ENCODE measurements around the gene KCNH6.
A peak's percentile ranks its signal among the peaks of the same experiment; 100 is the strongest.

Gene KCNH6

GRCh38 chr17:63482509-63482908 is 40.6 kb upstream of the KCNH6 start:
- DNase-seq (no peak), ATAC-seq (no peak)
- no peak overlapping the region for H3K4me3 Mint-ChIP-seq
- peaks cover 25% of the 10 kb centered on the region for H3K27me3 Mint-ChIP-seq
- H3K9me3 Mint-ChIP-seq: no peaks in the 10 kb centered on the region
- H3K27ac Mint-ChIP-seq: peak overlapping the region in 1 of 2 donors; percentile 13
- peaks cover 14% of the 10 kb centered on the region for H3K4me1 Mint-ChIP-seq

GRCh38 chr17:63483038-63483437 is 40.1 kb upstream of the KCNH6 start:
- no peak overlapping the region for H3K27ac Mint-ChIP-seq
- no peaks in the 10 kb centered on the region for H3K9me3 Mint-ChIP-seq
- no peak for ATAC-seq
- DNase-seq: no peak
- H3K27me3 Mint-ChIP-seq: peaks cover 20% of the 10 kb centered on the region
- H3K4me3 Mint-ChIP-seq: no peak overlapping the region
- peaks cover 9% of the 10 kb centered on the region for H3K4me1 Mint-ChIP-seq

GRCh38 chr17:63483655-63484575 is 39.2 kb upstream of the KCNH6 start:
- no peak for ATAC-seq
- H3K27ac Mint-ChIP-seq: no peak overlapping the region
- H3K27me3 Mint-ChIP-seq: peaks cover 11% of the 10 kb centered on the region
- no peak for DNase-seq
- no peaks in the 10 kb centered on the region for H3K9me3 Mint-ChIP-seq
- H3K4me1 Mint-ChIP-seq: peaks cover 6% of the 10 kb centered on the region
- no peak overlapping the region for H3K4me3 Mint-ChIP-seq

- Mint-ChIP-seq H3K4me3 (no peak overlapping the region), H3K9me3 (no peaks in the 10 kb centered on the region), H3K27ac (no peak overlapping the region), H3K27me3 (no peaks in the 10 kb centered on the region), H3K4me1 (no peaks in the 10 kb centered on the region)
- DNase-seq (no peak), ATAC-seq (no peak)
Observed at GRCh38 chr17:63486317-63487013, 36.7 kb upstream of the KCNH6 start.

- no peak overlapping the region for H3K27ac Mint-ChIP-seq
- ATAC-seq (no peak), DNase-seq (no peak)
- H3K4me3 Mint-ChIP-seq: no peak overlapping the region
- no peaks in the 10 kb centered on the region for H3K4me1 Mint-ChIP-seq
- no peaks in the 10 kb centered on the region for H3K27me3 Mint-ChIP-seq
- no peaks in the 10 kb centered on the region for H3K9me3 Mint-ChIP-seq
Observed at GRCh38 chr17:63487014-63487339, 36.2 kb upstream of the KCNH6 start.

- ATAC-seq (no peak), DNase-seq (no peak)
- Mint-ChIP-seq H3K27ac (peak overlapping the region in 1 of 2 donors; percentile 66), H3K4me3 (no peak overlapping the region), H3K4me1 (no peaks in the 10 kb centered on the region), H3K27me3 (no peaks in the 10 kb centered on the region), H3K9me3 (no peaks in the 10 kb centered on the region)
Observed at GRCh38 chr17:63488851-63489250, 34.3 kb upstream of the KCNH6 start.

GRCh38 chr17:63489291-63489690 is 33.9 kb upstream of the KCNH6 start:
- H3K27me3 Mint-ChIP-seq: no peaks in the 10 kb centered on the region
- peak overlapping the region in 1 of 2 donors; percentile 66 for H3K27ac Mint-ChIP-seq
- ATAC-seq (no peak), DNase-seq (no peak)
- no peaks in the 10 kb centered on the region for H3K4me1 Mint-ChIP-seq
- H3K4me3 Mint-ChIP-seq: no peak overlapping the region
- no peaks in the 10 kb centered on the region for H3K9me3 Mint-ChIP-seq

GRCh38 chr17:63490329-63490728 is 32.8 kb upstream of the KCNH6 start:
- Mint-ChIP-seq H3K9me3 (no peaks in the 10 kb centered on the region), H3K27me3 (no peaks in the 10 kb centered on the region), H3K27ac (no peak overlapping the region), H3K4me3 (no peak overlapping the region), H3K4me1 (no peaks in the 10 kb centered on the region)
- no peak for DNase-seq
- no peak for ATAC-seq

- no peaks in the 10 kb centered on the region for H3K4me1 Mint-ChIP-seq
- no peak for DNase-seq
Observed at GRCh38 chr17:63490858-63491400, 32.2 kb upstream of the KCNH6 start.

GRCh38 chr17:63491413-63491812 is 31.7 kb upstream of the KCNH6 start:
- no peak overlapping the region for H3K27ac Mint-ChIP-seq
- no peaks in the 10 kb centered on the region for H3K4me1 Mint-ChIP-seq
- H3K9me3 Mint-ChIP-seq: no peaks in the 10 kb centered on the region
- H3K4me3 Mint-ChIP-seq: no peak overlapping the region
- no peaks in the 10 kb centered on the region for H3K27me3 Mint-ChIP-seq
- DNase-seq (no peak), ATAC-seq (no peak)

More at GRCh38 chr17:63490858-63491400, 32.2 kb upstream of the KCNH6 start:
- Mint-ChIP-seq H3K4me3 (no peak overlapping the region), H3K27me3 (no peaks in the 10 kb centered on the region), H3K9me3 (no peaks in the 10 kb centered on the region), H3K27ac (no peak overlapping the region)
- ATAC-seq: peak; percentile 13

- H3K4me1 Mint-ChIP-seq: no peaks in the 10 kb centered on the region
- no peaks in the 10 kb centered on the region for H3K9me3 Mint-ChIP-seq
- H3K27me3 Mint-ChIP-seq: no peaks in the 10 kb centered on the region
- no peak overlapping the region for H3K4me3 Mint-ChIP-seq
- H3K27ac Mint-ChIP-seq: no peak overlapping the region
- no peak for ATAC-seq
- DNase-seq: no peak
Observed at GRCh38 chr17:63491977-63492618, 31.1 kb upstream of the KCNH6 start.

- Mint-ChIP-seq H3K4me1 (no peaks in the 10 kb centered on the region), H3K27me3 (no peaks in the 10 kb centered on the region), H3K9me3 (no peaks in the 10 kb centered on the region), H3K4me3 (no peak overlapping the region), H3K27ac (no peak overlapping the region)
- no peak for ATAC-seq
- no peak for DNase-seq
Observed at GRCh38 chr17:63492940-63493339, 30.2 kb upstream of the KCNH6 start.

- no peaks in the 10 kb centered on the region for H3K9me3 Mint-ChIP-seq
- no peaks in the 10 kb centered on the region for H3K27me3 Mint-ChIP-seq
- no peak for DNase-seq
- no peak overlapping the region for H3K4me3 Mint-ChIP-seq
- no peaks in the 10 kb centered on the region for H3K4me1 Mint-ChIP-seq
- no peak for ATAC-seq
- H3K27ac Mint-ChIP-seq: no peak overlapping the region
Observed at GRCh38 chr17:63493411-63493810, 29.7 kb upstream of the KCNH6 start.

GRCh38 chr17:63494300-63494928 is 28.7 kb upstream of the KCNH6 start:
- DNase-seq: no peak
- no peaks in the 10 kb centered on the region for H3K9me3 Mint-ChIP-seq
- no peak overlapping the region for H3K27ac Mint-ChIP-seq
- H3K4me3 Mint-ChIP-seq: no peak overlapping the region
- H3K4me1 Mint-ChIP-seq: no peaks in the 10 kb centered on the region
- no peak for ATAC-seq
- H3K27me3 Mint-ChIP-seq: no peaks in the 10 kb centered on the region

GRCh38 chr17:63495491-63495890 is 27.7 kb upstream of the KCNH6 start:
- Mint-ChIP-seq H3K27ac (no peak overlapping the region), H3K27me3 (peaks cover 2% of the 10 kb centered on the region), H3K4me3 (no peak overlapping the region), H3K9me3 (no peaks in the 10 kb centered on the region), H3K4me1 (no peaks in the 10 kb centered on the region)
- ATAC-seq (no peak), DNase-seq (no peak)

All from stimulated activated naive CD8-positive, alpha-beta T cell treated with anti-CD3 and anti-CD28 coated beads, Interleukin-15, amount 100 ng/mL, for 72 hours (primary cell).